Gastroesophageal sphincter (tissue), 3 donors: ENCODE data around the gene GIMAP6.

ENCODE experiments used
- EP300 ChIP-seq: sonication (generic); formaldehyde crosslinking; IDR thresholded peaks from one replicate; pipeline ENCODE4 v1.6.1; 2017; ENCODE audit warnings: antibody characterized with exemption, mild to moderate bottlenecking
- POLR2A ChIP-seq, 2 donors: fragments of 450-650 bp; IDR thresholded peaks; one replicate each; pipeline ENCODE4 v1.6.1; 2017; ENCODE audit warnings: antibody characterized with exemption in 2 of 2, mild to moderate bottlenecking in 2 of 2, moderate library complexity in 1 of 2
- TF ChIP-seq, protein P1 (sequence below), 4 experiments: fragments of 200-600 bp in 2 of 4; fragments of 450-650 bp in 2 of 4; sonication (generic) in 1 of 4; IDR thresholded peaks; one replicate each; pipeline ENCODE4 v1.5.1; 2017 to 2019; ENCODE audit warnings: antibody characterized with exemption in 4 of 4, mild to moderate bottlenecking in 2 of 4, moderate library complexity in 2 of 4

GRCh38 chr7:150633926-150634325 lies 1.7 kb upstream of the GIMAP6 start:
- TF ChIP-seq, protein P1, sequence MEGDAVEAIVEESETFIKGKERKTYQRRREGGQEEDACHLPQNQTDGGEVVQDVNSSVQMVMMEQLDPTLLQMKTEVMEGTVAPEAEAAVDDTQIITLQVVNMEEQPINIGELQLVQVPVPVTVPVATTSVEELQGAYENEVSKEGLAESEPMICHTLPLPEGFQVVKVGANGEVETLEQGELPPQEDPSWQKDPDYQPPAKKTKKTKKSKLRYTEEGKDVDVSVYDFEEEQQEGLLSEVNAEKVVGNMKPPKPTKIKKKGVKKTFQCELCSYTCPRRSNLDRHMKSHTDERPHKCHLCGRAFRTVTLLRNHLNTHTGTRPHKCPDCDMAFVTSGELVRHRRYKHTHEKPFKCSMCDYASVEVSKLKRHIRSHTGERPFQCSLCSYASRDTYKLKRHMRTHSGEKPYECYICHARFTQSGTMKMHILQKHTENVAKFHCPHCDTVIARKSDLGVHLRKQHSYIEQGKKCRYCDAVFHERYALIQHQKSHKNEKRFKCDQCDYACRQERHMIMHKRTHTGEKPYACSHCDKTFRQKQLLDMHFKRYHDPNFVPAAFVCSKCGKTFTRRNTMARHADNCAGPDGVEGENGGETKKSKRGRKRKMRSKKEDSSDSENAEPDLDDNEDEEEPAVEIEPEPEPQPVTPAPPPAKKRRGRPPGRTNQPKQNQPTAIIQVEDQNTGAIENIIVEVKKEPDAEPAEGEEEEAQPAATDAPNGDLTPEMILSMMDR (IDR thresholded peaks at IDR 0.05): no peak
- TF ChIP-seq POLR2A (IDR thresholded peaks at IDR 0.05) (no peak), EP300 (no peak)
